CD4-positive, alpha-beta T cell treated with Interleukin-10 for 1 hour (primary cell): Measurements from ENCODE around the gene ATP1A4.

Source experiments
- DNase-seq: peaks from one replicate; pipeline ENCODE4 v3.0.0-alpha.2; 2020

ATP1A4 gene

DNA sequence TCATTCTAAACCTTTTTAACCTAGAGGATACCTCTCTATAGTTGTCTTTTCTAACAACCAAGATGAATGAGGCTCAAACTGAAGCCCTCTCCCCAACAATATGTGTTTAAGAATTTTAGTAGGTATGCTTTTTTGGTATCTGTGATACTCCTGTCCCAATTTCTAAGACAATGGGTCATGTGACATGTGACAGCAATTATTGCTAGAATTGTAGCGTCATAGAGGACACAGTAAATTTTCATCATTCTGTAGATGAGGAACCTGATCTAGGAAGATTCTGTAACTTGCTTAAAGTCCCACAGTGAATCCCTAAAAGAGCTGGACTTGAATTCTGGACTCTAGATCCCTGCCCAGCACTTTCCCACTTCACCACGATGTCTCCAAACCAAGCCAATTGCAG lies 27.3 kb downstream of the ATP1A4 start:
- no peak for DNase-seq

DNA sequence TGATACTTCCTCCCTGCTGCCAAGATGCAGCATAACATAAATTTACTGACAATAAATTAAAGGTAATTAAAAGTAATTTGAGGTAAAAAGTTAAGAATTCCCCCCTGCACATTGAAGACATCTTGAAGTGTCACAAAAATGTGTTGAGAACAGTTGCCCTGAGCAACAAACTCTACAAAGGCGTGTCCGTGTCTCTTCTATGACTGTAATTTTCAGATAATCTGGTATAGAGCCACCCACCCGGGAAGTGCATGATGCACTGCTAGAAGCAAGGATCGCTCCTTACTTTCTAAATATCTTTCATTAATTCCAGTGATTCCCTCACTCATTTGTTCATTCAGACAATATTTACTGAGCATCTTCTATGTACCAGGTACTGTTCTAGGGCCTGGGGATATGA lies 27.9 kb downstream of the ATP1A4 start:
- no peak for DNase-seq

GRCh38 chr1:160186246-160186645 lies 34.8 kb downstream of the ATP1A4 start:
- no peak for DNase-seq

GRCh38 chr1:160186729-160187128 lies 35.3 kb downstream of the ATP1A4 start:
- no peak for DNase-seq

DNA sequence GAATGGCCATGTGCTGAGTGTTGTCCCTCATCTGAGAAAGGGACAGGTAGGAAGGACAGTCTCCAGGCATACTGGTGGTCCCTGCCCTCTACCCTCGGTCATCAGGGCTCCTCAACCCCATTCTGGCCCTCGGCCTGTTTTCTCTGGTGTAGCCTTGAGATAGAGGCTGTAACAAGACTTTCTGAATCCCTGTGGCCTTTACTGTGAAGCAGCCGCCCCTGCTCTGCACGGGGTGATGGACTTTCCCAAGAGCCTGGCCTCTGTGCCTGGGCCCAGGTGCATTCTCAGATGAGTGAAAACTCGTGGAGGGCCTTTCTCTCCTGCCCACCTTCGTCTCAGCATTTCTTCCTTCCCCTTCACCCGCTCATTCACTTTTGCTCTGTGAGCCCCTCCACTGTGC lies 36.0 kb downstream of the ATP1A4 start:
- DNase-seq = no peak

- no peak for DNase-seq
Measured at GRCh38 chr1:160188341-160188740, 36.9 kb downstream of the ATP1A4 start.

- DNase-seq = no peak
Measured at GRCh38 chr1:160189649-160190625, 38.5 kb downstream of the ATP1A4 start, which contains the start of gene CASQ1. Gene CASQ1 (plus strand): TSS chr1:160190575. CDS start chr1:160190752, 177 bp downstream.

GRCh38 chr1:160191756-160192155 lies 40.4 kb downstream of the ATP1A4 start:
- DNase-seq = no peak

DNA sequence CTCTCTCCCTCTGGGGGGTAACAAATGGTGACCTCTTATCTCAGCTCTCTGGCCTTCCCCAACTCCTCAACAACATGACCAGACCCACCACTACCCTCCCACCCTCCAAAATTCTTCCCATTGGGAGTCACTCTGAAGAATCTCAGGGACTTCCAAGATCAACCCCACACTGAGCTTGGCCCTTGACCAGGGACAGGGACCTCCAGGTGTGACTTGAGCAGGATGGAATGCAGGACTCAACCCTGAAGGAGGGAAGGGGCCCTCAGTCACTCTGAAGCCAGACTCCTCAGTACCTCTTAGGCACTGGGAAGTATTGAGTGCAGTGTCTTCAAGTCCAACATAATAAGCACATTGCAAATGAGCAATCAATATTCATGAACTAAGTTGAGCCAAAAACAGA lies 40.8 kb downstream of the ATP1A4 start:
- no peak for DNase-seq

- peak; percentile 82 for DNase-seq
Measured at GRCh38 chr1:160193091-160193819, 41.9 kb downstream of the ATP1A4 start.

DNA sequence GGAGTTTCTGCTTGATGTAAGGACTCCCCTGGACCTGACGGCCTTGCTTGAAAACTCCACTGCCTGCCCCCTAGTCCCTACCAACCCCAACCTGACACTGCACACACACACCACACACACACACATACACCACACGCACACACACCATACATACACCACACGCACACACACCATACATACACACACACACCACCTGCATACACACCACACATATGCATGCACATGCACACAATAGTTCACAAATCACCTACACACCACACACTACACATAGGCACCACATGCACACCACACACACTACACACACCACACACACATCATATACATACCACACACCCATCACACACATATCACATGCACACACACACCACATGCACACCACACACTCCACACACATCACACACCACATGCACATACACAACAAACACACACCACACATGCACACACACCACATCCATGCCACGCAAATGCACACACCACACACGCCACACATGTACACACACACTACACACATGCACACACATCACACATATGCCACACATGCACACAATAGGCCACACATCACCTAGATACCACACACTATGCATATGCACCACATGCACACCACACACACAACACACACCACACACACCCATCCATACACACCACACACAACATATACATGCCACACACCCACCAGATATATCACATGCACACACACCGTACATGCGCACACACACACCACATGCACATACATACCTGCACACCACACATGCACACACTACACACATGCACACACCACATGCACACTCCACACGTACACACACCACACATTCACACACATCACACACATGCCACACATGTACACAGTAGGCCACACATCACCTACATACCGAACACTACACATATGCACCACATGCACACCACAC lies 42.7 kb downstream of the ATP1A4 start:
- no peak for DNase-seq

DNA sequence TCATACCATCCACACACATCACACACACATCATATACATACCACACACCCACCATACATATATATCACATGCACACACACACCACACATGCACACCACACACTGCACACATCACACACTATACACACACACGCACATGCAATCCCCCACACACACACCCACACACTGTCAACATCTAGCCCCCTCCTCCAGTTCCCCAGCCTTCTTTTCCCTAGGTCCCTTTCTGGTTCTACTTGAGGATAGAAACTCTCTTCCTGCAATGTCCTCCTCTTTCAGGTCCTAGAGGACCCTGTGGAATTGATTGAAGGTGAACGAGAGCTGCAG lies 43.3 kb downstream of the ATP1A4 start:
- no peak for DNase-seq

DNA sequence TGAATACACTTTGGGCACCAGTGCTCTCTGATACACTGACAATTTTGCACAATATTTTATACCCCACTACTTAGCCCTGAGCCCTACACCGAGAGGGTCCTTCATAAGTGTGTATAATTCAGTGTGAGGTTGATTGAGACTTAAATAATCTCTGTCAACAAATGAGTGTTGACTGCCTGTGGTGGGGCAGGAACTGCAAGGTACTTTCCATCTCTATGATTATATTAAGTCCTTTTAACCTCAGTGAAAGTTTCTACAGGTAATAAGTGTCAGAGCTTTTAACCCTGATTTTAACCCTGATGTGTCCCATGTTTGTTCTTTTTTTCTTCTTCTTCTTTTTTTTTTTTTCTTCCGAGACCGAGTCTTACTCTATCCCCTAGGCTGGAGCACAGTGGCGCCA lies 44.7 kb downstream of the ATP1A4 start:
- no peak for DNase-seq

GRCh38 chr1:160197231-160197630 lies 45.8 kb downstream of the ATP1A4 start:
- no peak for DNase-seq

DNA sequence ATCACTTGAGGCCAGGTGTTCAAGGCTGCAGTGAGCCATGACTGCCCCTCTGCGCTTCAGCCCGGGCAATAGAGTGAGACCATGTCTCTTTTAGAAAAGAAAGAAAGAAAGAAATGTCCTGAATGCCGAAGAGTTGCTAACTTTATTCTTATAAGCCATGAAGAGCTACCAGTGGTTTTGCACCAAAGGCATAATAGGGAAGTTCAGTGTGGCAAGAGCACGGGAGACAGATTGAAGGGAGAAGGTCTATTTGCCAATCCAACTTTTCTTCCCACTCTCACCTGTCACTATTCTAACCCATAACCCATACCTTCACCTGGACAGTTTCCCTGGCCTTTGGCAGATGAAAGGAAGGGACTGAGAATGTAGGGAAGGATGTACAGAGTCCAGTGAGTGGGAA lies 49.4 kb downstream of the ATP1A4 start:
- DNase-seq = no peak

DNA sequence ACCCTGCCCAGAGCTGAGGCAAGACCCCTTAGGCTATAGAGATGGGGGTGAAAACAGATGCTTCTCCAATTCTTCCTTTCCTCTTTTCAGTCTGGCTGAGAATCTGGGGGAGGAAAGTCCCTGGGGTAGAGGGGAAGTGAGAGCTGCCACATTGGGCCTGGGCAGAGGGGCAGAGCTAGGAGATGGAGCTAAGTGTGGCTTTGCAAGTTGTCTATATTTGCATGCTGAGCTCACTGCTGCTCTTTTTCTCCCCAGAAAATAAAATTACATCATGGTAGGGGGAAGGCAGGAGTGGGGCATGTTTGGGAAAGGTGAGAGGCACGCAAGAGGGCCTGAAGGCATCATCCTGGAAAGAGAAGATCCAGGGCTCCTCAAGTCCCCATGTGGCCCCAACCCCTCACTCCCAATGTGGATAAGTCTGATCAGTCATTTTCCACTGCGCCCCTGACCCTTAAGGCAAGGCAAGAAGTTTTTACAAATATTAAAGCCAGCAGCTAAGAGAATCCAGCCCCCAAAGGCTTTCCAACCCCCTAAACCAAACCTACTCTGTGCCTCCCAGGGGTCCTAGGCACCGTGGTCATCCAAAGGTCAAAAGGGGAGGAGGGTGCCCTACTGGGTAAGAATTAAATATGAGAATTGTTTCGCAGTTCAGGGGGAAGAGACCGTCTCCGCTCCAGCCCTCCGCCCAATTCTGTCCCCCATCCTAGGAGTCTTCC lies 53.3 kb downstream of the ATP1A4 start:
- DNase-seq = peak; percentile 34

- peak; percentile 79 for DNase-seq
Measured at GRCh38 chr1:160205242-160206035, 54.0 kb downstream of the ATP1A4 start, which contains the start of gene PEA15. Gene PEA15 (plus strand): TSS chr1:160205384. CDS start chr1:160211545, 6,161 bp downstream.

GRCh38 chr1:160206036-160206389 lies 54.6 kb downstream of the ATP1A4 start:
- DNase-seq = peak; percentile 61

DNA sequence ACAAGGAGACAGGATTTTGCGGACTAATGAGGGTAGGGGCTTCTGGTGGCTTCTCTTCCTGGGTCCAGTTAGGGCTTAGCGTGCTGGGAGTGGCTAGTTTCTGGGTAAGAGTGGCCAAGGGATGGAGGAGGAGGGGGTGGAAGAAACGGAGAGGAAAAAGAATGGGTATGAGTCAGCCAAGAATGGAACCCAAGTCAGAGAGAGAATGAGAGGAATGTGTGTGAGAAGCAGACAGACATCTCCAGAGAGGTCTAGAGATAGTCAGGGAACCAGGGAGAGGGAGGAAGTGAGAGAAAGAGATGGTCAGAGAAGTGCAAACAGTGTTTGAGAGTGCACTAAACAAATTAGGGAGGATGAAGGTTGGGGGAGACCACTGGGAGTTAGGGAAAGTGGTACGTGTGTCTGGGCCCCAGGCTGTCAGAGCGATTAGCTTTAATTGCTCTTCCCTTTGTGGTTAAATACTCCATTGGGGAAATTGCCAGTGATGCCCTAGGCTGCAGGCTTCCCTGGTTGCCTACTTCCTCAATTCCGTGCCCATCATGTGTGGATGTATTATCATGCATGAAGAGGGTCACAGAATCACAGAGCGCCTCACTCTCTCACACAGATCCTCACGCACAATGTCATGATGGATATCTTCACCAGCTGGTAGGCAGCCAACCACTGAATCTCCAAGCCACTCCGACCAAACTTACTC lies 55.2 kb downstream of the ATP1A4 start:
- no peak for DNase-seq

DNA sequence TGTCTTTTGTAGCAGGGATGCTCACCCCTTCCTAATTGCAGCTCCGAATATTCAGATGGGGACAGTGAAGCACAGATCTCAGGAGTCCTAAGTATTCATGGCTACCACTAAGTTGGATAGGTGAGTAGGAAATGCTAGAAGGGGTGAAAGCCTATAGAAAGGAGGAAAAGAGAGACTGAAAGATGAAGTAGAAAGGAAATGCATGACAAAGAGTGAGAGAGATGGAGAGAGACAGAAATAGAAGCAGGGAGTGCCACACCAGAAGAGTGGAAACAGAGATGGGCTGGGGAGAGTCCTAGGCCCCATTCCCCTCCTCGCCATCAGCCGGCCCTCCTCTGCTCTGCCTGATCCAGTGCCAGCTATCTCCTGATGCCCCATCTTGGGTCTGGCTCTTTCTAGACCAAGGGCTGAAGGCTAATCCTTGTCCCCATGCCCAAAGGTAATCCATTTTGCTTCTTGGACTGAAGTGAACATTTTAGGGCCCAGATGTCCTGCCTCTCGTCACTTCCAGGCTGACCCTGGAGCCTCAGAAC lies 55.8 kb downstream of the ATP1A4 start:
- DNase-seq = no peak
